Duodenal mucosa (tissue), 2 donors: ENCODE data around the gene P2RY4.
A peak's percentile ranks its signal among the peaks of the same experiment; 100 is the strongest.
"Not testable (repeated sequence)": the region's sequence is repeated elsewhere in the genome, so short reads cannot be mapped to it uniquely, and the experiment has no call there.

Source experiments
- H3K27ac ChIP-seq: one replicate; pipeline ENCODE4 v1.7.0; 2013; ENCODE audit warnings: low read depth, low read length
- H3K27me3 ChIP-seq, 2 donors: one replicate each; pipeline ENCODE4 v1.7.0; 2013; ENCODE audit warnings: low read length in 2 of 2, control low read depth in 1 of 2; ENCODE audit not compliant: insufficient read depth in 2 of 2, control insufficient read depth in 1 of 2
- H3K36me3 ChIP-seq, 2 donors: one replicate each; pipeline ENCODE4 v1.7.0; 2013; ENCODE audit warnings: low read length in 2 of 2, control low read depth in 1 of 2; ENCODE audit not compliant: insufficient read depth in 2 of 2, control insufficient read depth in 1 of 2
- H3K4me1 ChIP-seq, 2 donors: one replicate each; pipeline ENCODE4 v1.7.0; 2013; ENCODE audit warnings: low read length in 2 of 2, control low read depth in 1 of 2; ENCODE audit not compliant: insufficient read depth in 2 of 2, control insufficient read depth in 1 of 2
- H3K4me3 ChIP-seq, 2 donors: one replicate each; pipeline ENCODE4 v1.7.0; 2013; ENCODE audit warnings: low read length in 2 of 2, low read depth in 1 of 2
- H3K9ac ChIP-seq, 2 donors: one replicate each; pipeline ENCODE4 v1.7.0; 2013; ENCODE audit warnings: low read length in 2 of 2, low read depth in 1 of 2
- H3K9me3 ChIP-seq, 2 donors: one replicate each; pipeline ENCODE4 v1.7.0; 2013; ENCODE audit warnings: low read length in 2 of 2, control low read depth in 1 of 2; ENCODE audit not compliant: control insufficient read depth in 1 of 2

Gene P2RY4

GRCh38 chrX:70260104-70260503 lies at the start of gene P2RY4:
P2RY4 (minus strand) TSS chrX:70260204; CDS start chrX:70259624, 580 bp downstream.
- H3K27ac ChIP-seq = no peak within 1 kb of the TSS
- H3K9ac ChIP-seq = no peak within 1 kb of the TSS
- H3K27me3 ChIP-seq = no peaks in the 10 kb centered on the region
- H3K4me3 ChIP-seq = no peak within 1 kb of the TSS
- H3K36me3 ChIP-seq = no peaks in the 10 kb centered on the region
- H3K4me1 ChIP-seq = no peaks in the 10 kb centered on the region
- no peaks in the 10 kb centered on the region for H3K9me3 ChIP-seq

GRCh38 chrX:70301716-70302115 lies 41.7 kb upstream of the P2RY4 start:
- no peak overlapping the region for H3K9ac ChIP-seq
- H3K36me3 ChIP-seq = no peaks in the 10 kb centered on the region
- no peak overlapping the region for H3K4me3 ChIP-seq
- H3K27ac ChIP-seq = no peak overlapping the region
- H3K9me3 ChIP-seq = no peaks in the 10 kb centered on the region
- no peaks in the 10 kb centered on the region for H3K27me3 ChIP-seq
- no peaks in the 10 kb centered on the region for H3K4me1 ChIP-seq

- Histone ChIP-seq H3K4me3 (no peak overlapping the region), H3K36me3 (no peaks in the 10 kb centered on the region), H3K9me3 (no peaks in the 10 kb centered on the region), H3K4me1 (peaks cover 0 to 10% of the 10 kb centered on the region in 2 donors), H3K27ac (no peak overlapping the region), H3K27me3 (no peaks in the 10 kb centered on the region), H3K9ac (no peak overlapping the region)
These were observed 33.6 kb upstream of the P2RY4 start for GRCh38 chrX:70293621-70294020.

- Histone ChIP-seq H3K27me3 (no peaks in the 10 kb centered on the region), H3K36me3 (peaks cover 0 to 4% of the 10 kb centered on the region in 2 donors), H3K4me3 (no peak overlapping the region), H3K27ac (no peak overlapping the region), H3K9me3 (no peaks in the 10 kb centered on the region), H3K4me1 (peaks cover 0 to 10% of the 10 kb centered on the region in 2 donors), H3K9ac (no peak overlapping the region)
These were observed 32.8 kb upstream of the P2RY4 start for GRCh38 chrX:70292788-70293187.

- Histone ChIP-seq H3K36me3 (peaks cover 5 to 18% of the 10 kb centered on the region in 2 donors), H3K4me3 (peak within 1 kb of the TSS; percentile 68 to 87), H3K9me3 (no peaks in the 10 kb centered on the region), H3K27ac (peak within 1 kb of the TSS; percentile 39), H3K4me1 (peaks cover 0 to 10% of the 10 kb centered on the region in 2 donors), H3K27me3 (no peaks in the 10 kb centered on the region), H3K9ac (peak within 1 kb of the TSS; percentile 73 to 81)
These were observed 30.1 kb upstream of the P2RY4 start, which contains the start of the genes KIF4A and PDZD11 for GRCh38 chrX:70289793-70290770. KIF4A (plus strand) TSS chrX:70290104; CDS start chrX:70290459, 355 bp downstream. PDZD11 (minus strand) TSS chrX:70289927; CDS start chrX:70289341, 586 bp downstream.

- Histone ChIP-seq H3K4me3 (peak overlapping the region; percentile 68 to 87), H3K9me3 (no peaks in the 10 kb centered on the region), H3K4me1 (peaks cover 0 to 10% of the 10 kb centered on the region in 2 donors), H3K9ac (peak overlapping the region; percentile 73 to 81), H3K36me3 (peaks cover 5 to 19% of the 10 kb centered on the region in 2 donors), H3K27ac (peak overlapping the region; percentile 39), H3K27me3 (no peaks in the 10 kb centered on the region)
These were observed 29.3 kb upstream of the P2RY4 start for GRCh38 chrX:70289168-70289792.

GRCh38 chrX:70281951-70282350 lies 21.9 kb upstream of the P2RY4 start, which contains the start of gene RAB41:
RAB41 (plus strand) TSS chrX:70282172; CDS start chrX:70282218, 46 bp downstream.
- no peaks in the 10 kb centered on the region for H3K4me1 ChIP-seq
- H3K9ac ChIP-seq = no peak within 1 kb of the TSS
- H3K9me3 ChIP-seq = no peaks in the 10 kb centered on the region
- H3K27me3 ChIP-seq = no peaks in the 10 kb centered on the region
- H3K36me3 ChIP-seq = peaks cover 5 to 10% of the 10 kb centered on the region in 2 donors
- H3K27ac ChIP-seq = no peak within 1 kb of the TSS
- H3K4me3 ChIP-seq = no peak within 1 kb of the TSS

- Histone ChIP-seq H3K4me1 (no peaks in the 10 kb centered on the region), H3K27me3 (no peaks in the 10 kb centered on the region), H3K36me3 (peaks cover 0 to 3% of the 10 kb centered on the region in 2 donors), H3K4me3 (no peak overlapping the region), H3K27ac (no peak overlapping the region), H3K9me3 (no peaks in the 10 kb centered on the region), H3K9ac (no peak overlapping the region)
These were observed 20.6 kb upstream of the P2RY4 start for GRCh38 chrX:70280573-70280972.

GRCh38 chrX:70279081-70279480 lies 19.1 kb upstream of the P2RY4 start:
- Histone ChIP-seq H3K4me3 (no peak overlapping the region), H3K9ac (no peak overlapping the region), H3K27me3 (no peaks in the 10 kb centered on the region), H3K27ac (no peak overlapping the region), H3K9me3 (no peaks in the 10 kb centered on the region), H3K4me1 (no peaks in the 10 kb centered on the region), H3K36me3 (no peaks in the 10 kb centered on the region)

GRCh38 chrX:70274029-70274428 lies 14.0 kb upstream of the P2RY4 start:
- H3K9ac ChIP-seq, H3K36me3 ChIP-seq, H3K4me3 ChIP-seq, H3K27me3 ChIP-seq, H3K4me1 ChIP-seq, H3K27ac ChIP-seq, H3K9me3 ChIP-seq: not testable (repeated sequence)
